Measurements from ENCODE around the gene KITLG. TPM values are rescaled to one million over a fixed set of nuclear protein-coding genes. Genes with fewer than 3 reads are reported as not detected.

The KITLG gene
- total RNA-seq, 1 donor from 2014 or later, result 6.2 TPM

DNA sequence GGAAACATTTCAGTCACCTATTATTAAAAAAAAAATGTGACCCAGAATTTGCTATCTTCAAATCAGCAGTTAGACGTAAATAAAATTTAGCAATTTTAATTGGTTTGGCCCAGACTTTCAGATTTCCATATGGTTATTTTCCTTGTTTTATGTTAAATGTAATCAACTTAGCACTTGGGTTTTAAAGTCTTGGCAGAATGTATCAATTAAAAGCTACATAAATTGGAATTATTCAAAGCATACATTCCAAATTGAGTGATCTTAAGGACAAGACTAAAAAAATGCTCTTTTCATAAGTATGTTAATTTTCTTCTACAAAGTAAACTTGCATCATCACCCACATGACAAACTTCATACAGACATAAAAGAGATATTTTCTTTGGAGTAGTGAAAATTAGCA lies 3.4 kb downstream of the KITLG start:
- Mint-ChIP-seq H3K27me3 (ENCODE audit: low read depth) (peaks cover 10% of the 10 kb centered on the region), H3K9me3 (no peaks in the 10 kb centered on the region), H3K27ac (ENCODE audit: unreplicated experiment) (no peak overlapping the region), H3K36me3 (ENCODE audit: low read depth) (no peaks in the 10 kb centered on the region), H3K4me1 (peaks cover 58% of the 10 kb centered on the region), H3K4me3 (peak overlapping the region; percentile 36)
- DNase-seq (ENCODE audit: low read depth, low spot score), result no peak
- TF ChIP-seq, protein P1, sequence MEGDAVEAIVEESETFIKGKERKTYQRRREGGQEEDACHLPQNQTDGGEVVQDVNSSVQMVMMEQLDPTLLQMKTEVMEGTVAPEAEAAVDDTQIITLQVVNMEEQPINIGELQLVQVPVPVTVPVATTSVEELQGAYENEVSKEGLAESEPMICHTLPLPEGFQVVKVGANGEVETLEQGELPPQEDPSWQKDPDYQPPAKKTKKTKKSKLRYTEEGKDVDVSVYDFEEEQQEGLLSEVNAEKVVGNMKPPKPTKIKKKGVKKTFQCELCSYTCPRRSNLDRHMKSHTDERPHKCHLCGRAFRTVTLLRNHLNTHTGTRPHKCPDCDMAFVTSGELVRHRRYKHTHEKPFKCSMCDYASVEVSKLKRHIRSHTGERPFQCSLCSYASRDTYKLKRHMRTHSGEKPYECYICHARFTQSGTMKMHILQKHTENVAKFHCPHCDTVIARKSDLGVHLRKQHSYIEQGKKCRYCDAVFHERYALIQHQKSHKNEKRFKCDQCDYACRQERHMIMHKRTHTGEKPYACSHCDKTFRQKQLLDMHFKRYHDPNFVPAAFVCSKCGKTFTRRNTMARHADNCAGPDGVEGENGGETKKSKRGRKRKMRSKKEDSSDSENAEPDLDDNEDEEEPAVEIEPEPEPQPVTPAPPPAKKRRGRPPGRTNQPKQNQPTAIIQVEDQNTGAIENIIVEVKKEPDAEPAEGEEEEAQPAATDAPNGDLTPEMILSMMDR (conservative IDR thresholded peaks at IDR 0.05), result no peak

DNA sequence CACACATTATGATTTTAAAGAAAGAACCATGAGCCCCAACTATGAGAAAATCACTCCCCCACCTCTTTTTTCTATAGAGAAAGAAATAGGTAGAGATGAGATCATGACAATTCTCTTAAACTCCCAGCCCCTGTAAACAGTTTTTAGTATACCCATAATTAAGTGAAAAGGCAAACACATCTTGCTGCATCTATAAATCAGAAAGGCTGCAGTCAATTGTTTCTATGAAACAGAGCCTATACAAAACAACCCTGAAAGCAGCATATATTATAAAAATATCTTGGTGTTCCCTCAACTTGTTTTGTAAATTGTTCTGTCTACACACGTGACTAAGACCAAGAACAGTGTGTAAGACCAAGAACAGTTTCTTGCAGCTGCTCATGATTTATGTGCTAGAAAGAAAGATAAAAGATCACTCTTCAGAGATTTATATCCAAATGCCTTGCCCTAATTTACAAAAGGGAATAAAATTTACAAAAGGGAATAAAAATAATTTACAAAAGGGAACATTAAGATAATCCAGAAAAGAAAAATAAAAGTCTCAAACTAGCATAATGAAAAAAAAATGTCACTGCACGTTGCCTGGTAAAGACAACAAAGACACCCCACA lies 4.8 kb downstream of the KITLG start:
- H3K9me3 Mint-ChIP-seq, result no peaks in the 10 kb centered on the region
- peak overlapping the region; percentile 68 for H3K4me3 Mint-ChIP-seq
- peaks cover 10% of the 10 kb centered on the region for H3K27me3 Mint-ChIP-seq (ENCODE audit: low read depth)
- no peak for DNase-seq (ENCODE audit: low read depth, low spot score)
- peaks cover 65% of the 10 kb centered on the region for H3K4me1 Mint-ChIP-seq
- peak overlapping the region; percentile 94 for H3K27ac Mint-ChIP-seq (ENCODE audit: unreplicated experiment)
- TF ChIP-seq, protein P1 (conservative IDR thresholded peaks at IDR 0.05), result no peak
- no peaks in the 10 kb centered on the region for H3K36me3 Mint-ChIP-seq (ENCODE audit: low read depth)

DNA sequence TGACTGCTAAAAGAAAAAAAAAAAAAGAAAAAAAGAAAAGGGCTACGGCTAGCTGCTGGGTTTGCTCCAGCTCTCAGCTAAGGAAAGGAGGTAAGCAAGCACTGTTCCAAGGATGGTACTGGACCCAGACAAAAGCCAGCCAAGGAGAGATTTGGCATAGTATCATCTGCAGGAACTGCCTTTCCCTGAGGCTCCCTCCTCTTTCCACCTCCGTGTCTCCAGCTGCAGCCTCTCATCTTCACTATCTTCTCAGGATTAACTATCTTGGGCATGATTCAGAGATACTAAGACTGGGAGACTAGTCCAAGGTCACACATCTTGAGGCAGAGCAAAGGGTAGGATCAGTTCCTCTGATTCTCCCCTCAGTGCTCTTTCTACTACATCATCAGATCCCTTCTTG lies 6.0 kb downstream of the KITLG start:
- Mint-ChIP-seq H3K27ac (ENCODE audit: unreplicated experiment) (no peak overlapping the region), H3K4me3 (no peak overlapping the region), H3K36me3 (ENCODE audit: low read depth) (no peaks in the 10 kb centered on the region), H3K27me3 (ENCODE audit: low read depth) (peaks cover 6% of the 10 kb centered on the region), H3K9me3 (no peaks in the 10 kb centered on the region), H3K4me1 (peaks cover 65% of the 10 kb centered on the region)
- no peak for DNase-seq (ENCODE audit: low read depth, low spot score)
- TF ChIP-seq, protein P1 (conservative IDR thresholded peaks at IDR 0.05), result no peak

DNA sequence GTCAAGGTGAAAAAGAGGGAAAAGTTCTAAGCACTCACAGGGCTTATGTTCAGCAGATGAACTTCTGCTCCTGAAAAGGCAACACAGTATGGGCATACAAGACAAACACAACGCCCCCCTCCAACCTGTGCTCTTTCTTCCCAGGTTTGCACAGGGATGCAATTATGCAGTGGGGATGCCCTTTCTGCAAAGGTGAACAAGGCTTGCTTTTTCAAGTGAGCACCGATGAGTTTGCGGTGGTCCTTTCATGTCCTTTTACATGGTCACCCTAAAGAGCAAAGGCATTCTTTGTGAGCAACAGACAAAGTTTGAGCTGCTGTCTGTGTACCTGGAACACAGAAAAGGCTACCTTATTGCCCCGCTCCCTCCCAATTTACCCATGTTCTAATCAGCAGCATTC lies 6.7 kb downstream of the KITLG start:
- Mint-ChIP-seq H3K27me3 (ENCODE audit: low read depth) (peaks cover 3% of the 10 kb centered on the region), H3K27ac (ENCODE audit: unreplicated experiment) (no peak overlapping the region), H3K4me1 (peaks cover 58% of the 10 kb centered on the region), H3K4me3 (no peak overlapping the region), H3K36me3 (ENCODE audit: low read depth) (no peaks in the 10 kb centered on the region), H3K9me3 (no peaks in the 10 kb centered on the region)
- TF ChIP-seq, protein P1 (conservative IDR thresholded peaks at IDR 0.05), result no peak
- DNase-seq (ENCODE audit: low read depth, low spot score), result no peak

DNA sequence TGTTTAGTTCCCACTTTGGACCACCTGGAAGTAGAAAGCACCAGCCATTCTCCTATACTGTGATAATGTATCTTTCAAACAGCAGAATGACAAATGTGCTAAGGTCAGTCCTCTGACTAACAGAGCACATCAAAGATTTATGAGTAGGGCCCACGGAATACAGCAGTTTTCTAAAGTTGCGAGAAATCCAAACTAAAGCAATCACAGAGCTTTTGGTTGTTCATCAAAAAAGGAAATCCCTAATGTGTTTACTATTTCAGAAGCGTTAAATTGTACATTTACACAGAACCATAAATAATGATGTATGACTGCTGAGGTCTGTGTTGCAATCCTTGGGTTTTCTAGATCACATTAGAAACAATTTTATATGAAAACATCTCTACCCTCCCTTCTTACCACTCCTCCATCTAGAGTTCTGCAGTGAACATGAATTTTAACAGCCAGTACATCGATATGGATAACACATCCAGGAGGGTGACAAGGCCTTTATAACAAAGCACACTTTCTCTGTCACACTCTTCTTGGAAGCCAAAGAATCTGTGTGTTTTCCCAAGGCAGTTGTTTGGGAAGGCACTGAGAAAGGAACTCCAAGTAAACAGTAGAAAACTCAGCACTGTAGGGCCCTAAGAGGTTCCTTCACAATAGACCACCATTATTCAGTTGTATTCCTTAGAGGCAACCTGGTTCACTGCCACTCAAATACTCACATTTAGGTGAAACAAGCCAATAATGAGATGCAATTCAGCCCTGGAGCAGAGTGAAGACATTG lies 7.3 kb downstream of the KITLG start:
- H3K36me3 Mint-ChIP-seq (ENCODE audit: low read depth), result no peaks in the 10 kb centered on the region
- no peak overlapping the region for H3K4me3 Mint-ChIP-seq
- DNase-seq (ENCODE audit: low read depth, low spot score), result no peak

More for the DNA sequence above, 7.3 kb downstream of the KITLG start:
- H3K4me1 Mint-ChIP-seq, result peaks cover 52% of the 10 kb centered on the region
- H3K27me3 Mint-ChIP-seq (ENCODE audit: low read depth), result no peaks in the 10 kb centered on the region
- TF ChIP-seq, protein P1 (conservative IDR thresholded peaks at IDR 0.05), result no peak
- no peak overlapping the region for H3K27ac Mint-ChIP-seq (ENCODE audit: unreplicated experiment)
- no peaks in the 10 kb centered on the region for H3K9me3 Mint-ChIP-seq

Data from neural crest cell (in vitro differentiated cells).